Endodermal cell (in vitro differentiated cells): Measurements from ENCODE around the gene TNRC6B. TPM values are rescaled to one million over a fixed set of nuclear protein-coding genes. Genes with fewer than 3 reads are reported as not detected.
"Not testable (repeated sequence)": the region's sequence is repeated elsewhere in the genome, so short reads cannot be mapped to it uniquely, and the experiment has no call there.

ENCODE experiments used
- DNase-seq: peaks from one replicate; pipeline ENCODE4 v3.0.0-alpha.2; 2017
- H3K27ac ChIP-seq: 2 replicates; pipeline ENCODE4 v1.5.1; 2013; ENCODE audit warnings: mild to moderate bottlenecking, low read depth, low read length, moderate library complexity
- H3K27me3 ChIP-seq: 2 replicates; pipeline ENCODE4 v1.6.1; 2013; ENCODE audit warnings: mild to moderate bottlenecking, low read length, moderate library complexity; ENCODE audit not compliant: insufficient read depth, control insufficient read depth, poor library complexity, severe bottlenecking
- H3K36me3 ChIP-seq: 2 replicates; pipeline ENCODE4 v1.7.0; 2013; ENCODE audit warnings: mild to moderate bottlenecking, low read length, moderate library complexity; ENCODE audit not compliant: control insufficient read depth, insufficient read depth
- H3K4me1 ChIP-seq: one replicate; pipeline ENCODE4 v1.7.0; 2013; ENCODE audit warnings: low read length; ENCODE audit not compliant: control insufficient read depth, insufficient read depth
- H3K4me3 ChIP-seq: 2 replicates; pipeline ENCODE4 v1.5.1; 2013; ENCODE audit warnings: mild to moderate bottlenecking, low read length, moderate library complexity
- H3K9ac ChIP-seq: 2 replicates; pipeline ENCODE4 v1.6.1; 2013; ENCODE audit warnings: mild to moderate bottlenecking, low read length, moderate library complexity; ENCODE audit not compliant: poor library complexity, severe bottlenecking; ENCODE audit errors: extremely low read depth
- H3K9me3 ChIP-seq: 2 replicates; pipeline ENCODE4 v1.6.1; 2013; ENCODE audit warnings: mild to moderate bottlenecking, low read length, moderate library complexity; ENCODE audit not compliant: control insufficient read depth
- H3K27ac Mint-ChIP-seq: 2 replicates; pipeline ENCODE4 v1.8.0; 2020; ENCODE audit warnings: mixed read lengths
- H3K27me3 Mint-ChIP-seq: 2 replicates; pipeline ENCODE4 v1.8.0; 2021; ENCODE audit warnings: mild to moderate bottlenecking, mixed read lengths; ENCODE audit not compliant: insufficient read depth
- H3K36me3 Mint-ChIP-seq: 2 replicates; pipeline ENCODE4 v1.8.0; 2020; ENCODE audit warnings: low read depth, mixed read lengths
- H3K4me1 Mint-ChIP-seq: 2 replicates; pipeline ENCODE4 v1.8.0; 2020; ENCODE audit warnings: mixed read lengths
- H3K4me3 Mint-ChIP-seq: 2 replicates; pipeline ENCODE4 v1.8.0; 2020; ENCODE audit warnings: mild to moderate bottlenecking, moderate library complexity, mixed read lengths
- H3K9me3 Mint-ChIP-seq: 2 replicates; pipeline ENCODE4 v1.8.0; 2020; ENCODE audit warnings: mild to moderate bottlenecking, mixed read lengths
- CTCF ChIP-seq: fragments of 200-600 bp; sonication (generic); conservative IDR thresholded peaks from 2 replicates; pipeline ENCODE4 v1.5.0; 2021; ENCODE audit warnings: antibody characterized with exemption, mild to moderate bottlenecking
- WGBS, 2 experiments: methylation state at CpG; one replicate each; pipeline versions ENCODE4 v1.1.5 to v1.1.7; 2013; ENCODE audit warnings: missing lambda C conversion rate in 2 of 2, mixed read lengths in 1 of 2; ENCODE audit not compliant: insufficient coverage in 1 of 2, insufficient read length in 1 of 2; 5-methylcytosine and 5-hydroxymethylcytosine counted together
- total RNA-seq, 2 donors: library from RNA; stranded (reverse); fragmentation: NEBNext Ultra II Directional in 1 of 2; extraction: Animal tissue kit (Norgen Biotek cat#: 25700) in 1 of 2; gene quantifications; 2 replicates in 1 of 2; 3 replicates in 1 of 2; pipeline ENCODE4 v1.2.1, GENCODE V29; 2021

The TNRC6B gene
- total RNA-seq, 2 donors from 2014 or later: 57.5 to 62.5 TPM

- Histone ChIP-seq H3K9ac (no peak overlapping the region), H3K36me3 (no peaks in the 10 kb centered on the region), H3K9me3 (no peaks in the 10 kb centered on the region), H3K27me3 (no peaks in the 10 kb centered on the region), H3K4me3 (peak overlapping the region; percentile 32), H3K4me1 (peaks cover 28% of the 10 kb centered on the region), H3K27ac (no peak overlapping the region)
- no peak for DNase-seq
- peak overlapping the region; percentile 89 for H3K27ac Mint-ChIP-seq
- H3K9me3 Mint-ChIP-seq: peaks cover 5% of the 10 kb centered on the region
- H3K4me1 Mint-ChIP-seq: peaks cover 57% of the 10 kb centered on the region
- WGBS, 2 experiments: 100% methylated on average over 4 of the region's 4 CpGs; no CpG with 5 or more reads in 1 of the 2 experiments
- TF ChIP-seq CTCF: no peak
- peaks cover 5% of the 10 kb centered on the region for H3K36me3 Mint-ChIP-seq
- no peaks in the 10 kb centered on the region for H3K27me3 Mint-ChIP-seq
- H3K4me3 Mint-ChIP-seq: no peak overlapping the region
Measured at GRCh38 chr22:40182231-40182835, 4.6 kb downstream of the TNRC6B start.

- H3K9me3 Mint-ChIP-seq: peaks cover 5% of the 10 kb centered on the region
- H3K27ac ChIP-seq: peak overlapping the region; percentile 52
- TF ChIP-seq CTCF: no peak
- peaks cover 5% of the 10 kb centered on the region for H3K36me3 Mint-ChIP-seq
- no peak for DNase-seq
- peaks cover 27% of the 10 kb centered on the region for H3K4me1 ChIP-seq
- no peak overlapping the region for H3K4me3 Mint-ChIP-seq
- no peaks in the 10 kb centered on the region for H3K27me3 Mint-ChIP-seq
- no peaks in the 10 kb centered on the region for H3K36me3 ChIP-seq
- peak overlapping the region; percentile 89 for H3K27ac Mint-ChIP-seq
- 74 to 86% methylated on average over 6 to 9 of the region's 9 CpGs for WGBS, 2 experiments
- H3K9ac ChIP-seq: no peak overlapping the region
- no peaks in the 10 kb centered on the region for H3K27me3 ChIP-seq
- H3K9me3 ChIP-seq: no peaks in the 10 kb centered on the region
- peak overlapping the region; percentile 32 for H3K4me3 ChIP-seq
- H3K4me1 Mint-ChIP-seq: peaks cover 62% of the 10 kb centered on the region
Measured at GRCh38 chr22:40183029-40183581, 5.4 kb downstream of the TNRC6B start.

- not testable (repeated sequence) for H3K9me3 Mint-ChIP-seq, H3K27me3 Mint-ChIP-seq, H3K36me3 ChIP-seq, H3K36me3 Mint-ChIP-seq, H3K9me3 ChIP-seq, H3K9ac ChIP-seq, H3K4me3 Mint-ChIP-seq, H3K4me3 ChIP-seq, H3K27me3 ChIP-seq, DNase-seq
- Mint-ChIP-seq H3K4me1 (peaks cover 67% of the 10 kb centered on the region), H3K27ac (peak overlapping the region; percentile 89)
- Histone ChIP-seq H3K4me1 (peaks cover 27% of the 10 kb centered on the region), H3K27ac (peak overlapping the region; percentile 52)
- WGBS, 2 experiments: 93 to 97% methylated on average over 11 to 13 of the region's 13 CpGs
Measured at GRCh38 chr22:40183603-40184002, 5.9 kb downstream of the TNRC6B start.
